H1 (cell line): ENCODE data around the gene PLEKHG5. TPM values are rescaled to one million over a fixed set of nuclear protein-coding genes. Genes with fewer than 3 reads are reported as not detected.

Experiments used
- CTCF ChIA-PET: fragments of 300-600 bp; sonication (Branson Sonifier 250); formaldehyde crosslinking; loops from one replicate; lab custom pipeline; 2021; ENCODE audit not compliant: partially characterized antibody; lab: Charles Lee
- POLR2A ChIA-PET: fragments of 300-600 bp; sonication (Branson Sonifier 250); formaldehyde crosslinking; loops from one replicate; lab custom pipeline; 2021; ENCODE audit warnings: inconsistent platforms; ENCODE audit not compliant: partially characterized antibody; lab: Charles Lee
- DNase-seq, 2 experiments: peaks; one replicate each; pipeline versions ENCODE4 v3.0.0 to v3.0.0-alpha.2; 2010 to 2022; ENCODE audit warnings: low spot score in 2 of 2, low read depth in 1 of 2, mixed read lengths in 1 of 2
- FAIRE-seq: peaks from 2 replicates; lab custom pipeline; 2011; peaks lifted over from hg19 to GRCh38; lab: Jason Lieb, UNC
- H2AFZ ChIP-seq: 2 replicates; pipeline ENCODE4 v1.8.1; 2012; ENCODE audit warnings: low read length, inconsistent platforms
- H2AK5ac ChIP-seq: 2 replicates; pipeline ENCODE4 v1.6.1; 2013; ENCODE audit warnings: low read depth, low read length
- H2BK120ac ChIP-seq: replicated peaks from 2 replicates; pipeline ENCODE3; 2013; ENCODE audit warnings: low read depth, low read length, inconsistent platforms
- H2BK12ac ChIP-seq: 2 replicates; pipeline ENCODE4 v1.6.1; 2013; ENCODE audit warnings: low read depth, low read length
- H2BK15ac ChIP-seq: 2 replicates; pipeline ENCODE4 v1.6.1; 2013; ENCODE audit warnings: low read length
- H2BK20ac ChIP-seq: 2 replicates; pipeline ENCODE4 v1.6.1; 2013; ENCODE audit warnings: low read length
- H2BK5ac ChIP-seq: 2 replicates; pipeline ENCODE4 v1.6.1; 2013; ENCODE audit warnings: low read depth, low read length
- H3K14ac ChIP-seq: 2 replicates; pipeline ENCODE4 v1.6.1; 2013; ENCODE audit warnings: inconsistent platforms; ENCODE audit not compliant: insufficient read length
- H3K18ac ChIP-seq: 2 replicates; pipeline ENCODE4 v1.6.1; 2013; ENCODE audit warnings: low read length; ENCODE audit errors: extremely low read depth
- H3K23ac ChIP-seq: 2 replicates; pipeline ENCODE4 v1.6.1; 2013; ENCODE audit warnings: inconsistent platforms; ENCODE audit not compliant: insufficient read length
- H3K23me2 ChIP-seq: 2 replicates; pipeline ENCODE4 v1.6.1; 2013; ENCODE audit warnings: low read depth, low read length
- H3K27ac ChIP-seq: 2 replicates; pipeline ENCODE4 v1.6.1; 2011; ENCODE audit warnings: low read depth, low read length, inconsistent platforms
- H3K27me3 ChIP-seq, 4 experiments: replicated peaks in 1 of 4; 1 replicate in 1 of 4; 2 replicates in 3 of 4; pipeline versions ENCODE4 v1.6.1 to v1.8.1; 2011 to 2013; ENCODE audit warnings: low read length in 3 of 4, mild to moderate bottlenecking in 3 of 4, inconsistent platforms in 2 of 4, mixed read lengths in 2 of 4, moderate library complexity in 1 of 4; ENCODE audit not compliant: control insufficient read depth in 3 of 4, insufficient read depth in 3 of 4; ENCODE audit errors: extremely low read depth in 1 of 4
- H3K36me3 ChIP-seq, 4 experiments: 2 replicates each; pipeline versions ENCODE4 v1.6.1 to v1.8.1; 2011 to 2013; ENCODE audit warnings: mild to moderate bottlenecking in 4 of 4, low read length in 3 of 4, moderate library complexity in 2 of 4, control low read depth in 1 of 4, inconsistent platforms in 1 of 4; ENCODE audit not compliant: insufficient read depth in 4 of 4, control insufficient read depth in 2 of 4
- H3K4ac ChIP-seq: replicated peaks from 2 replicates; pipeline ENCODE3; 2013; ENCODE audit warnings: low read length, low read depth, mixed read lengths, inconsistent platforms; ENCODE audit not compliant: insufficient read length
- H3K4me1 ChIP-seq, 4 experiments: replicated peaks in 1 of 4; 1 replicate in 1 of 4; 2 replicates in 3 of 4; pipeline versions ENCODE4 v1.6.1 to v1.8.1; 2011 to 2013; ENCODE audit warnings: low read length in 3 of 4, inconsistent platforms in 2 of 4, mixed read lengths in 1 of 4; ENCODE audit not compliant: insufficient read depth in 4 of 4, control insufficient read depth in 3 of 4
- H3K4me2 ChIP-seq, 2 experiments: 2 replicates each; pipeline versions ENCODE4 v1.6.1 to v1.8.1; 2011 to 2013; ENCODE audit warnings: low read depth in 2 of 2, low read length in 2 of 2, control low read depth in 1 of 2, inconsistent platforms in 1 of 2, mild to moderate bottlenecking in 1 of 2; ENCODE audit not compliant: insufficient read depth in 1 of 2
- H3K4me3 ChIP-seq, 4 experiments: fragments of 200-600, 300-600 bp in 1 of 4; sonication (generic), shearing (Covaris generic), sonication (Bioruptor Twin) in 1 of 4; 2 replicates each; pipeline versions ENCODE4 v1.5.1 to v1.8.1; 2011 to 2016; ENCODE audit warnings: low read length in 4 of 4, low read depth in 3 of 4, control low read depth in 2 of 4, inconsistent platforms in 2 of 4, mild to moderate bottlenecking in 2 of 4, mixed read lengths in 1 of 4, moderate library complexity in 1 of 4; ENCODE audit not compliant: insufficient read depth in 2 of 4; ENCODE audit errors: extremely low read depth in 1 of 4
- H3K56ac ChIP-seq: replicated peaks from 2 replicates; pipeline ENCODE3; 2013; ENCODE audit warnings: low read depth, mild to moderate bottlenecking, mixed read lengths, low read length, inconsistent platforms; ENCODE audit not compliant: insufficient read length
- H3K79me1 ChIP-seq: 2 replicates; pipeline ENCODE4 v1.6.1; 2013; ENCODE audit warnings: low read depth, low read length, control low read depth
- H3K79me2 ChIP-seq, 2 experiments: 2 replicates each; pipeline versions ENCODE4 v1.6.1 to v1.8.1; 2012 to 2013; ENCODE audit warnings: low read length in 2 of 2, mild to moderate bottlenecking in 2 of 2, inconsistent platforms in 1 of 2; ENCODE audit not compliant: insufficient read depth in 2 of 2, control insufficient read depth in 1 of 2
- H3K9ac ChIP-seq, 4 experiments: replicated peaks in 1 of 4; 1 replicate in 1 of 4; 2 replicates in 3 of 4; pipeline versions ENCODE4 v1.6.1 to v1.8.1; 2011 to 2013; ENCODE audit warnings: low read depth in 3 of 4, low read length in 3 of 4, control low read depth in 2 of 4, mild to moderate bottlenecking in 2 of 4, moderate library complexity in 2 of 4, inconsistent platforms in 1 of 4; ENCODE audit errors: extremely low read depth in 1 of 4
- H3K9me3 ChIP-seq, 2 experiments: 2 replicates each; pipeline versions ENCODE4 v1.6.1 to v1.8.1; 2012 to 2013; ENCODE audit warnings: mild to moderate bottlenecking in 2 of 2, moderate library complexity in 2 of 2, control low read depth in 1 of 2, inconsistent platforms in 1 of 2, low read depth in 1 of 2, low read length in 1 of 2, mixed read lengths in 1 of 2; ENCODE audit not compliant: insufficient read depth in 2 of 2
- H4K20me1 ChIP-seq, 2 experiments: replicated peaks in 1 of 2; 2 replicates each; pipeline versions ENCODE3 to v1.8.1; 2011 to 2013; ENCODE audit warnings: inconsistent platforms in 2 of 2, low read length in 2 of 2, mild to moderate bottlenecking in 1 of 2; ENCODE audit not compliant: insufficient read depth in 2 of 2, control insufficient read depth in 1 of 2
- H4K5ac ChIP-seq: 2 replicates; pipeline ENCODE4 v1.6.1; 2013; ENCODE audit warnings: low read length, low read depth, mixed read lengths, inconsistent platforms; ENCODE audit not compliant: insufficient read length
- H4K8ac ChIP-seq: 2 replicates; pipeline ENCODE4 v1.8.0; 2013; ENCODE audit warnings: mild to moderate bottlenecking, moderate library complexity, low read length, inconsistent platforms; ENCODE audit not compliant: insufficient read depth; ENCODE audit errors: extremely low read depth
- H4K91ac ChIP-seq: replicated peaks from 2 replicates; pipeline ENCODE3; 2013; ENCODE audit warnings: low read length, mixed read lengths, inconsistent platforms; ENCODE audit not compliant: insufficient read length
- KDM4A ChIP-seq: IDR thresholded peaks from one replicate; pipeline ENCODE4 v1.7.1; 2012; ENCODE audit warnings: low read depth, mild to moderate bottlenecking, moderate library complexity, low read length, inconsistent platforms; ENCODE audit not compliant: severe bottlenecking
- MAX ChIP-seq: IDR thresholded peaks from 2 replicates; pipeline ENCODE4 v1.6.1; 2012; ENCODE audit warnings: inconsistent platforms
- RBBP5 ChIP-seq: IDR thresholded peaks from 2 replicates; pipeline ENCODE4 v1.7.1; 2012; ENCODE audit warnings: low read depth, mild to moderate bottlenecking, inconsistent platforms, low read length, moderate library complexity, borderline replicate concordance
- SAP30 ChIP-seq: fragments of 300-600 bp; sonication (generic); IDR thresholded peaks from 2 replicates; pipeline ENCODE4 v1.7.1; 2012; ENCODE audit warnings: low read length, moderate library complexity, mild to moderate bottlenecking, inconsistent platforms; ENCODE audit not compliant: insufficient read depth, insufficient replicate concordance
- SIN3A ChIP-seq, 2 experiments: IDR thresholded peaks in 1 of 2; conservative IDR thresholded peaks in 1 of 2; 2 replicates each; pipeline ENCODE4 v1.6.1; 2011 to 2012; ENCODE audit warnings: low read length in 2 of 2, improper control_type of control experiment in 1 of 2, low read depth in 1 of 2, mild to moderate bottlenecking in 1 of 2
- SIRT6 ChIP-seq: IDR thresholded peaks from one replicate; pipeline ENCODE4 v1.7.1; 2012; ENCODE audit warnings: low read length, inconsistent platforms
- WGBS, 2 experiments: shearing (Covaris generic) in 1 of 2; methylation state at CpG; one replicate each; pipeline versions ENCODE4 v1.1.6 to v1.1.7; 2013 to 2015; ENCODE audit warnings: low lambda C conversion rate in 2 of 2, mixed read lengths in 2 of 2, inconsistent platforms in 1 of 2, low coverage in 1 of 2, missing lambda C conversion rate in 1 of 2; ENCODE audit not compliant: insufficient replicate concordance in 2 of 2, insufficient coverage in 1 of 2, insufficient read length in 1 of 2; ENCODE audit errors: extremely low coverage in 1 of 2, missing lambda C conversion rate in 1 of 2; 5-methylcytosine and 5-hydroxymethylcytosine counted together
- polyA plus RNA-seq, 7 experiments: library from polyadenylated mRNA; depleted of rRNA in 3 of 7; stranded (reverse) in 5 of 7; unstranded in 2 of 7; fragments of >200 nt in 5 of 7; fragments of 200-250 nt in 2 of 7; gene quantifications; 1 replicate in 5 of 7; 2 replicates in 1 of 7; 4 replicates in 1 of 7; pipeline versions ENCODE4 v1.2.1 to v1.2.3, GENCODE V29; 2011 to 2013; ENCODE audit warnings: missing spikeins in 2 of 7, mixed read lengths in 2 of 7
- total RNA-seq: library from RNA; stranded (reverse); fragmentation: NEBNext Ultra II Directional; extraction: Animal tissue kit (Norgen Biotek cat#: 25700); gene quantifications from 2 replicates; pipeline ENCODE4 v1.2.1, GENCODE V29; 2021

Gene PLEKHG5
- total and polyA plus RNA-seq, 2 of the 8 experiments (the other 6 are each of a cell fraction or from before 2014, with no cell fraction given), result 10.4 to 13.8 TPM

GRCh38 chr1:6497215-6497866, 5.9 kb upstream of the PLEKHG5 start:
- CTCF ChIA-PET, result interaction anchor here (0.7 to 10.2 kb wide), 4 partner anchors 8 to 24 kb away, joined by 3 to 107 read pairs (median 21); no protein-coding TSS in a partner anchor
- DNase-seq, result no peak

More at GRCh38 chr1:6497215-6497866, 5.9 kb upstream of the PLEKHG5 start:
- no peak overlapping the region; the same call in 1 of the 2 replicates for H4K8ac ChIP-seq
- TF ChIP-seq RBBP5, result 0 out of 2 replicates have a peak, but pooled peaks have one; percentile 16
- TF ChIP-seq SIN3A (conservative IDR thresholded peaks at IDR 0.05 in 1 of 2, IDR thresholded peaks at IDR 0.05 in 1 of 2; ENCODE audit: low read depth in 1 of 2, low read length in 2 of 2), result peak in 1 of 2 experiments; percentile 90; a peak in 2 of 4 replicates
- TF ChIP-seq SIRT6, result no peak
- peak; percentile 61 for TF ChIP-seq SAP30
- TF ChIP-seq MAX, result 0 out of 2 replicates have a peak, but pooled peaks have one; percentile 9
- peak; percentile 16 for TF ChIP-seq KDM4A
- H2BK5ac ChIP-seq, result no peak overlapping the region
- H2BK20ac ChIP-seq, result no peak overlapping the region
- H3K4me1 ChIP-seq, result peaks cover 0 to 27% (median 14%) of the 10 kb centered on the region in 4 experiments; a peak in 6 of 7 replicates
- H4K5ac ChIP-seq, result no peak overlapping the region
- no peak overlapping the region for H2BK15ac ChIP-seq
- peak overlapping the region; percentile 37 to 82 (median 54) for H3K4me3 ChIP-seq
- no peak overlapping the region for H2AK5ac ChIP-seq
- WGBS, 2 experiments, result 2% methylated on average over 12 of the region's 74 CpGs; no CpG with 5 or more reads in 1 of the 2 experiments
- no peak overlapping the region for H3K27ac ChIP-seq
- H3K23me2 ChIP-seq, result peaks cover 12% of the 10 kb centered on the region; the same call in 1 of the 2 replicates
- no peak overlapping the region for H2AFZ ChIP-seq
- no peak for FAIRE-seq
- no peak overlapping the region for H4K91ac ChIP-seq
- H3K79me1 ChIP-seq, result no peaks in the 10 kb centered on the region; the same call in 1 of the 2 replicates
- H3K79me2 ChIP-seq, result no peaks in the 10 kb centered on the region
- H3K56ac ChIP-seq, result no peak overlapping the region
- POLR2A ChIA-PET, result interaction anchor here (1.0 kb wide), 1 partner anchor 10 kb away, joined by 3 read pairs; no protein-coding TSS in a partner anchor
- no peak overlapping the region for H3K18ac ChIP-seq
- H3K9me3 ChIP-seq, result no peaks in the 10 kb centered on the region
- H3K27me3 ChIP-seq, result peaks cover 0 to 31% (median 20%) of the 10 kb centered on the region in 4 experiments; a peak in 5 of 7 replicates
- H3K9ac ChIP-seq, result no peak overlapping the region
- no peak overlapping the region for H3K23ac ChIP-seq
- no peak overlapping the region for H3K14ac ChIP-seq
- no peak overlapping the region for H3K4ac ChIP-seq
- H3K36me3 ChIP-seq, result no peaks in the 10 kb centered on the region
- H4K20me1 ChIP-seq, result peaks cover 4% of the 10 kb centered on the region in 2 experiments
- no peak overlapping the region for H2BK120ac ChIP-seq
- no peak overlapping the region for H2BK12ac ChIP-seq
- peak overlapping the region; percentile 87 to 99 for H3K4me2 ChIP-seq
